ENCODE measurements around the gene ALAS2. TPM values are rescaled to one million over a fixed set of nuclear protein-coding genes. Genes with fewer than 3 reads are reported as not detected.
"Not testable (repeated sequence)": the region's sequence is repeated elsewhere in the genome, so short reads cannot be mapped to it uniquely, and the experiment has no call there.

ALAS2 gene
- total and polyA plus RNA-seq, 7 experiments from 2014 or later = 0.24 TPM; not detected in 6

DNA sequence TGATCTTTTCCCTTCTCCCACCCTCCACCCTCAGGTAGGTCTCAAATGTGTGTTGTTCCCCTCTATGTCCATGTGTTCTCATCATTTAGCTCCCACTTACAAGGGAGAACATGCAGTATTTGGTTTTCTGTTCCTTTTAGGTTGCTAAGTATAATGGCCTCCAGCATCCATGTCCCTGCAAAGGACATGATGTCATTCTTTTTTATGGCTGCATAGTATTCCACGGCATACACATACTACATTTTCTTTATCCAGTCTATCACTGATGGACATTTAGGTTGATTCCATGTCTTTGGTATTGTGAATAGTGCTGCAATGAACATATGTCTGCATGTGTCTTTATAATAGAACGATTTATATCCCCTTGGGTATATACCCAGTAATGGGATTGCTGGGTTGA lies 47.5 kb downstream of the ALAS2 start:
- H3K27me3 ChIP-seq (ENCODE audit: control insufficient read depth in 2 of 2, insufficient read depth in 2 of 2, low read length in 2 of 2); H3K36me3 Mint-ChIP-seq; DNase-seq; H3K4me3 ChIP-seq (ENCODE audit: low read length); POLR2A ChIA-PET; intact Hi-C loops (cut with micrococcal nuclease); CTCF ChIA-PET; H3K4me1 ChIP-seq (ENCODE audit: control insufficient read depth in 2 of 2, insufficient read depth in 2 of 2, low read length in 2 of 2); H3K27me3 Mint-ChIP-seq; H3K4me3 Mint-ChIP-seq; H3K36me3 ChIP-seq (ENCODE audit: control insufficient read depth in 2 of 3, insufficient read depth in 3 of 3, low read length in 3 of 3); ATAC-seq; H3K4me1 Mint-ChIP-seq; H3K9me3 ChIP-seq (ENCODE audit: control insufficient read depth in 2 of 3, low read length in 3 of 3); H3K27ac Mint-ChIP-seq; H3K27ac ChIP-seq (ENCODE audit: low read depth, low read length): not testable (repeated sequence)
- H3K9me3 Mint-ChIP-seq = peaks cover 0 to 11% (median 3%) of the 10 kb centered on the region in 11 donors

GRCh38 chrX:54980334-54980733 lies 50.4 kb downstream of the ALAS2 start:
- CTCF ChIA-PET = no interaction called here
- Mint-ChIP-seq H3K4me1 (no peaks in the 10 kb centered on the region), H3K4me3 (no peak overlapping the region), H3K27ac (no peak overlapping the region), H3K9me3 (peaks cover 0 to 9% (median 0%) of the 10 kb centered on the region in 11 donors), H3K36me3 (peaks cover 0 to 6% (median 0%) of the 10 kb centered on the region in 5 donors), H3K27me3 (no peaks in the 10 kb centered on the region)
- H3K4me1 ChIP-seq (ENCODE audit: control insufficient read depth in 2 of 2, insufficient read depth in 2 of 2, low read length in 2 of 2) = no peaks in the 10 kb centered on the region
- H3K9me3 ChIP-seq (ENCODE audit: control insufficient read depth in 2 of 3, low read length in 3 of 3) = no peaks in the 10 kb centered on the region
- H3K4me3 ChIP-seq (ENCODE audit: low read length) = no peak overlapping the region
- intact Hi-C loops (cut with micrococcal nuclease) = no loop called here
- H3K27ac ChIP-seq (ENCODE audit: low read depth, low read length) = no peak overlapping the region
- no peak for DNase-seq
- POLR2A ChIA-PET = no interaction called here
- no peaks in the 10 kb centered on the region for H3K27me3 ChIP-seq (ENCODE audit: control insufficient read depth in 2 of 2, insufficient read depth in 2 of 2, low read length in 2 of 2)
- no peaks in the 10 kb centered on the region for H3K36me3 ChIP-seq (ENCODE audit: control insufficient read depth in 2 of 3, insufficient read depth in 3 of 3, low read length in 3 of 3)
- no peak for ATAC-seq

DNA sequence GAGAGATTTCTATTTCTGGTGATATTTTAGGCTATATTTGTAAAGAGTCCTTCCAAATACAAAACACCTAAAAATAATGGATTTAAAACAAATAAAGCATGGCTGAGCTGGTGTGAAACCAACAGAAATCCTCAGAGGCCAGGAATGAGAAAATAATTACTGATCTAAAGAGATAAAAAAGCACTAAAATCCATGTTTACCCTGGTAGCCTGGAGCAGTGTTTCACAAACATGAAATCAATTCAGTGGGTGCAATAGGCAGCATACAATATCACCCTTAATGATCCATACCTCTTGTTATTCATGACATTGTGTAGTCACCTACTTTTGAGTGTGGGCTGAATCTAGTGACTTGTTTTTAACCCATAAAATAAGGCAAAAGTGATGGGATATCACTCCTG lies 51.3 kb downstream of the ALAS2 start:
- DNase-seq = no peak
- no peaks in the 10 kb centered on the region for H3K9me3 ChIP-seq (ENCODE audit: control insufficient read depth in 2 of 3, low read length in 3 of 3)
- Mint-ChIP-seq H3K27me3 (no peaks in the 10 kb centered on the region), H3K9me3 (peaks cover 0 to 9% (median 0%) of the 10 kb centered on the region in 11 donors), H3K4me3 (no peak overlapping the region), H3K27ac (no peak overlapping the region), H3K36me3 (peaks cover 0 to 6% (median 0%) of the 10 kb centered on the region in 5 donors), H3K4me1 (no peaks in the 10 kb centered on the region)
- H3K4me3 ChIP-seq (ENCODE audit: low read length) = no peak overlapping the region
- ChIA-PET CTCF (no interaction called here), POLR2A (no interaction called here)
- no peaks in the 10 kb centered on the region for H3K27me3 ChIP-seq (ENCODE audit: control insufficient read depth in 2 of 2, insufficient read depth in 2 of 2, low read length in 2 of 2)
- no peak for ATAC-seq
- intact Hi-C loops (cut with micrococcal nuclease) = no loop called here
- no peaks in the 10 kb centered on the region for H3K4me1 ChIP-seq (ENCODE audit: control insufficient read depth in 2 of 2, insufficient read depth in 2 of 2, low read length in 2 of 2)
- H3K36me3 ChIP-seq (ENCODE audit: control insufficient read depth in 2 of 3, insufficient read depth in 3 of 3, low read length in 3 of 3) = no peaks in the 10 kb centered on the region
- H3K27ac ChIP-seq (ENCODE audit: low read depth, low read length) = no peak overlapping the region

GRCh38 chrX:54978448-54978847 lies 52.3 kb downstream of the ALAS2 start:
- Mint-ChIP-seq H3K27me3 (no peaks in the 10 kb centered on the region), H3K27ac (no peak overlapping the region)
- POLR2A ChIA-PET = no interaction called here

DNA sequence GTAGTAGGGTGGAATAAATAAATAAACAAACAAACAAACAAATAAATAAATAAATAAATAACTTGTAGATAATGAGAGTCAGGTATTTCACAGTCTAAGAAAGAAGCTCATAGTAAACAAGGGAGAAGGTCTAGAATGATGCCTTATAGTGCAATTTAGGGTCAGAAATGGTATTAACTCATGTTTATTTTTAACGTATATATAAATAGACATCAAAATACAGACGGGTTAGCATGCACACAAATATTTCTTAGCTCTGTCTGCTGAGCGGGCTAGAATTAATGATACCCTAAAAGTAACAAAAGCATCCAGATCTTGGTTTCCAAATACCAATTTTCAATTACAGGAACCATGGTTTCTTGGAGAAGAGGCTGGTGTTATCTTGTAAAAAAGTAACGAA lies 53.4 kb downstream of the ALAS2 start:
- no peak for DNase-seq
- ATAC-seq = no peak
- POLR2A ChIA-PET = no interaction called here
- H3K9me3 ChIP-seq (ENCODE audit: control insufficient read depth in 2 of 3, low read length in 3 of 3) = no peaks in the 10 kb centered on the region
- peaks cover 0 to 3% (median 0%) of the 10 kb centered on the region in 11 donors for H3K9me3 Mint-ChIP-seq
- H3K27ac Mint-ChIP-seq = no peak overlapping the region
- H3K27me3 ChIP-seq (ENCODE audit: control insufficient read depth in 2 of 2, insufficient read depth in 2 of 2, low read length in 2 of 2) = no peaks in the 10 kb centered on the region
- H3K27me3 Mint-ChIP-seq = no peaks in the 10 kb centered on the region
- intact Hi-C loops (cut with micrococcal nuclease) = no loop called here
- H3K4me1 ChIP-seq (ENCODE audit: control insufficient read depth in 2 of 2, insufficient read depth in 2 of 2, low read length in 2 of 2) = no peaks in the 10 kb centered on the region
- H3K4me3 ChIP-seq (ENCODE audit: low read length) = no peak overlapping the region
- no peaks in the 10 kb centered on the region for H3K36me3 ChIP-seq (ENCODE audit: control insufficient read depth in 2 of 3, insufficient read depth in 3 of 3, low read length in 3 of 3)
- no peak overlapping the region for H3K4me3 Mint-ChIP-seq
- no peaks in the 10 kb centered on the region for H3K36me3 Mint-ChIP-seq
- no peak overlapping the region for H3K27ac ChIP-seq (ENCODE audit: low read depth, low read length)
- CTCF ChIA-PET = no interaction called here
- no peaks in the 10 kb centered on the region for H3K4me1 Mint-ChIP-seq

More at GRCh38 chrX:54978448-54978847, 52.3 kb downstream of the ALAS2 start:
- H3K9me3 ChIP-seq (ENCODE audit: control insufficient read depth in 2 of 3, low read length in 3 of 3) = no peaks in the 10 kb centered on the region
- DNase-seq (no peak), ATAC-seq (no peak)
- Mint-ChIP-seq H3K9me3 (peaks cover 0 to 4% (median 0%) of the 10 kb centered on the region in 11 donors), H3K4me3 (no peak overlapping the region), H3K4me1 (no peaks in the 10 kb centered on the region), H3K36me3 (no peaks in the 10 kb centered on the region)
- H3K4me3 ChIP-seq (ENCODE audit: low read length) = no peak overlapping the region
- intact Hi-C loops (cut with micrococcal nuclease) = no loop called here
- no peak overlapping the region for H3K27ac ChIP-seq (ENCODE audit: low read depth, low read length)
- H3K36me3 ChIP-seq (ENCODE audit: control insufficient read depth in 2 of 3, insufficient read depth in 3 of 3, low read length in 3 of 3) = no peaks in the 10 kb centered on the region
- H3K4me1 ChIP-seq (ENCODE audit: control insufficient read depth in 2 of 2, insufficient read depth in 2 of 2, low read length in 2 of 2) = no peaks in the 10 kb centered on the region
- CTCF ChIA-PET = no interaction called here
- no peaks in the 10 kb centered on the region for H3K27me3 ChIP-seq (ENCODE audit: control insufficient read depth in 2 of 2, insufficient read depth in 2 of 2, low read length in 2 of 2)

DNA sequence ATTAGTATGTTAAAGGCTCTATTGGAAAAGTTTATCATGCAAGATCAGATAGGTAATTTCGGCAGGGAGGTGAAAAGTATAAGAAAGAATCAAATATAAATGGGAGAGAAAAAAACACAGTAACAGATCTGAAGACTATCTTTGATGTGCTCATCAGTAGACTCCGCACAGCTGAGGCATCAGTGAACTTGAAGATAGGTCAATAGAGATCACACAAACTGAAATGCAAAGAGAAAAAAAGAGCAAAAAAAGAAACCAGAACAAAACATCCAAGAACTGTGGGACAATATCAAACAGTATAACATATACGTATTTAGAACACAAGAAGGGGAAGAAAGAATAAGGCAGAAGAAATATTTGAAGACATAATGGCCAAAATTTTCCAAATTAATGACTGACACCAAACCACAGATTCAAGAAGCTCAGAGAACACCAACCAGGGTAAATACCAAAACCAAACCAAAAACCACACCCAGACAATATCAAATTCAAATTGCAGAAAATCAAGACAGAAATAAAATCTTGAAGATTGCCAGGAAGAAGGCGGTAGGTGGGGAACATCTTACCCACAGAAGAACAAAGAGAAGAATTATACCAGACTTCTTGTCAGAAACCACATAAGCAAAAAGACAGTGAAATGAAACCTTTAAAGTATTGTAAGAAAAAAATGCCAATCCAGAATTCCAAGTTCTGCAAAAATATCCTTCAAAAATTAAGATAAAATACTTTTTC lies 65.8 kb downstream of the ALAS2 start:
- ChIA-PET POLR2A (interaction anchor here (1.2 kb wide), 1 partner anchor 35 kb away, joined by 3 read pairs; no protein-coding TSS in a partner anchor), CTCF (no interaction called here)
- ATAC-seq (peak; percentile 70), DNase-seq (peak in 7 of 9 donors; percentile 9 to 67 (median 54))
- H3K27me3 Mint-ChIP-seq = peaks cover 0 to 3% (median 0%) of the 10 kb centered on the region in 5 donors
- Histone ChIP-seq H3K4me1 (ENCODE audit: control insufficient read depth in 2 of 2, insufficient read depth in 2 of 2, low read length in 2 of 2) (peaks cover 0 to 20% of the 10 kb centered on the region in 2 donors), H3K9me3 (ENCODE audit: control insufficient read depth in 2 of 3, low read length in 3 of 3) (no peaks in the 10 kb centered on the region), H3K27me3 (ENCODE audit: control insufficient read depth in 2 of 2, insufficient read depth in 2 of 2, low read length in 2 of 2) (no peaks in the 10 kb centered on the region), H3K27ac (ENCODE audit: low read depth, low read length) (no peak overlapping the region), H3K36me3 (ENCODE audit: control insufficient read depth in 2 of 3, insufficient read depth in 3 of 3, low read length in 3 of 3) (no peaks in the 10 kb centered on the region), H3K4me3 (ENCODE audit: low read length) (no peak overlapping the region)
- peak overlapping the region in 9 of 10 donors; percentile 12 to 83 (median 55) for H3K4me3 Mint-ChIP-seq
- peaks cover 6 to 60% (median 46%) of the 10 kb centered on the region in 7 donors for H3K4me1 Mint-ChIP-seq
- peaks cover 0 to 10% (median 0%) of the 10 kb centered on the region in 11 donors for H3K9me3 Mint-ChIP-seq
- intact Hi-C loops (cut with micrococcal nuclease) = loop anchor here in 1 of 2 donors (1.0 to 5.0 kb wide), 3 partner anchors 35 to 73 kb away; partner anchors contain the start of genes APEX2 and TRO
- H3K36me3 Mint-ChIP-seq = no peaks in the 10 kb centered on the region
- peak overlapping the region in 7 of 9 donors; percentile 61 to 90 (median 79) for H3K27ac Mint-ChIP-seq

DNA sequence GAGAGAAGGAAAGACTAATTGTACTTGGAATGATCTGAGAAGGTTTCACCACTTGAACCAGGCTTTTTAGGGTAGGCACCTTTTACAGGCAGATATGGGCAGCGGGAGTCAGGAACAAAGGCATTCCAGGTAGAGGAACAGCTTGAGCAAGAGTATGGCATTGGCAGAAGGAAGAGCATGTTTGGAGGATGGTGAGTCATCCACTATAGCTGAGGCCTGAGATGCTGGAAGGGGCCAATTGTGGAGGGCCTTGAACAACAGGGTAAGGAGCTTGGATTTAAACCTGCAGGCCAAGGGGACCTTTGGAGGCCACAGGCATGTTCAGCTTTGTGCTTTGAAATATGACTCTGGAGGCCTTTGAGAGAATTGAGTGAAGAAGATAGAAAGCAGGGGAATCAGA lies 69.0 kb downstream of the ALAS2 start:
- peaks cover 0 to 20% of the 10 kb centered on the region in 2 donors for H3K4me1 ChIP-seq (ENCODE audit: control insufficient read depth in 2 of 2, insufficient read depth in 2 of 2, low read length in 2 of 2)
- peaks cover 6 to 59% (median 42%) of the 10 kb centered on the region in 7 donors for H3K4me1 Mint-ChIP-seq
- no peak for ATAC-seq
- H3K9me3 ChIP-seq (ENCODE audit: control insufficient read depth in 2 of 3, low read length in 3 of 3) = no peaks in the 10 kb centered on the region
- ChIA-PET POLR2A (no interaction called here), CTCF (no interaction called here)
- no peak for DNase-seq
- no peak overlapping the region for H3K4me3 Mint-ChIP-seq
- H3K9me3 Mint-ChIP-seq = peaks cover 0 to 5% (median 0%) of the 10 kb centered on the region in 11 donors
- no peak overlapping the region for H3K27ac Mint-ChIP-seq
- H3K27me3 ChIP-seq (ENCODE audit: control insufficient read depth in 2 of 2, insufficient read depth in 2 of 2, low read length in 2 of 2) = no peaks in the 10 kb centered on the region
- no peaks in the 10 kb centered on the region for H3K36me3 Mint-ChIP-seq
- intact Hi-C loops (cut with micrococcal nuclease) = no loop called here
- no peak overlapping the region for H3K27ac ChIP-seq (ENCODE audit: low read depth, low read length)
- no peak overlapping the region for H3K4me3 ChIP-seq (ENCODE audit: low read length)
- no peaks in the 10 kb centered on the region for H3K36me3 ChIP-seq (ENCODE audit: control insufficient read depth in 2 of 3, insufficient read depth in 3 of 3, low read length in 3 of 3)
- peaks cover 0 to 3% (median 0%) of the 10 kb centered on the region in 5 donors for H3K27me3 Mint-ChIP-seq
